ENCODE results near the gene ZNHIT6.
A peak's percentile ranks its signal among the peaks of the same experiment; 100 is the strongest.

ZNHIT6 gene

GRCh38 chr1:85707990-85708828 is at the start of gene ZNHIT6:
Gene ZNHIT6, minus strand, starts transcription at chr1:85708433. Its CDS starts 149 bp downstream, at chr1:85708284.
- peak; percentile 19 to 33 for TF ChIP-seq CTCF (IDR thresholded peaks at IDR 0.05)
- Histone ChIP-seq H3K36me3 (peaks cover 0 to 10% (median 9%) of the 10 kb centered on the region in 3 donors), H3K9me3 (no peaks in the 10 kb centered on the region), H3K27me3 (no peaks in the 10 kb centered on the region), H3K4me1 (peaks cover 0 to 25% (median 8%) of the 10 kb centered on the region in 4 donors), H3K27ac (peak within 1 kb of the TSS; percentile 85 to 88), H3K4me3 (peak within 1 kb of the TSS; percentile 64 to 65)
- intact Hi-C loops (cut with DNase I; ENCODE audit: low total_unique reads): loop anchor here (5.0 to 10.0 kb wide), 2 partner anchors 123 to 401 kb away; partner anchors contain the start of gene CCN1
- peak; percentile 84 to 94 for DNase-seq

- Histone ChIP-seq H3K36me3 (no peaks in the 10 kb centered on the region), H3K4me1 (no peaks in the 10 kb centered on the region), H3K27ac (no peak overlapping the region), H3K4me3 (no peak overlapping the region), H3K9me3 (no peaks in the 10 kb centered on the region), H3K27me3 (no peaks in the 10 kb centered on the region)
- no peak for DNase-seq
- TF ChIP-seq CTCF (IDR thresholded peaks at IDR 0.05): no peak
- intact Hi-C loops (cut with DNase I; ENCODE audit: low total_unique reads): no loop called here
Measured at GRCh38 chr1:85756864-85757263, 48.6 kb upstream of the ZNHIT6 start.

- Histone ChIP-seq H3K36me3 (no peaks in the 10 kb centered on the region), H3K27ac (no peak overlapping the region), H3K4me1 (no peaks in the 10 kb centered on the region), H3K27me3 (no peaks in the 10 kb centered on the region), H3K4me3 (no peak overlapping the region), H3K9me3 (no peaks in the 10 kb centered on the region)
- no peak for TF ChIP-seq CTCF (IDR thresholded peaks at IDR 0.05)
- DNase-seq: no peak
- intact Hi-C loops (cut with DNase I; ENCODE audit: low total_unique reads): no loop called here
Measured at GRCh38 chr1:85748120-85748519, 39.9 kb upstream of the ZNHIT6 start.

- Histone ChIP-seq H3K27ac (no peak overlapping the region), H3K4me3 (no peak overlapping the region), H3K27me3 (no peaks in the 10 kb centered on the region), H3K9me3 (no peaks in the 10 kb centered on the region), H3K36me3 (no peaks in the 10 kb centered on the region), H3K4me1 (no peaks in the 10 kb centered on the region)
- TF ChIP-seq CTCF (IDR thresholded peaks at IDR 0.05): no peak
- intact Hi-C loops (cut with DNase I; ENCODE audit: low total_unique reads): no loop called here
- DNase-seq: no peak
Measured at GRCh38 chr1:85746777-85747176, 38.5 kb upstream of the ZNHIT6 start.

DNA sequence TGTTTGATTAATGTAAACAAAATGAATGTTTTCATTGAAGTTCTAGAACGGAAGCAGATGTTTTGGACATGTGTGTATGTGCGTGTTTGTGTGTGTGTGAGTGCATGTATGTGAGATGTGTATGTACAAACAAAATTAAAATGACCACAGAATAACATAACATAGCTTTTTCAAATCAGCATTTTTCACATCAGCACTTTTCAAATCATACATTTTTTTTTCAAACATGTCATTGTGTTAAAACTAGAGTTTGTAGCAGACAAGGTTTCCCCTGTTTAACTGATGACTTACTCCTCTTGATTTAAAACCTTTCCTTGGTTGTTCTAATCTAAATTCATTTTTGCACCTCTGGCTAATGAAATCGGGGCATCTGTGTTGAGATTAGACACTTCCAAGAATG is 35.6 kb upstream of the ZNHIT6 start:
- intact Hi-C loops (cut with DNase I; ENCODE audit: low total_unique reads): no loop called here
- no peak overlapping the region for H3K4me3 ChIP-seq
- no peaks in the 10 kb centered on the region for H3K9me3 ChIP-seq
- H3K4me1 ChIP-seq: no peaks in the 10 kb centered on the region
- no peak for TF ChIP-seq CTCF (IDR thresholded peaks at IDR 0.05)
- DNase-seq: no peak
- H3K27ac ChIP-seq: no peak overlapping the region
- H3K27me3 ChIP-seq: no peaks in the 10 kb centered on the region
- H3K36me3 ChIP-seq: no peaks in the 10 kb centered on the region

Measured in tibial artery (tissue), 4 donors.